ENCODE measurements around the gene AGO4.

- TF ChIP-seq CTCF (conservative IDR thresholded peaks at IDR 0.05; ENCODE audit: low read length) (no peak), EZH2phosphoT487 (IDR thresholded peaks at IDR 0.05; ENCODE audit: borderline replicate concordance, low read depth, low read length) (no peak)
Measured at GRCh38 chr1:35850716-35851115, 42.9 kb downstream of the AGO4 start.

Data from OCI-LY7 (cell line).